ENCODE results near the gene OXNAD1.
"Not testable (repeated sequence)": the region's sequence is repeated elsewhere in the genome, so short reads cannot be mapped to it uniquely, and the experiment has no call there.

The OXNAD1 gene

DNA sequence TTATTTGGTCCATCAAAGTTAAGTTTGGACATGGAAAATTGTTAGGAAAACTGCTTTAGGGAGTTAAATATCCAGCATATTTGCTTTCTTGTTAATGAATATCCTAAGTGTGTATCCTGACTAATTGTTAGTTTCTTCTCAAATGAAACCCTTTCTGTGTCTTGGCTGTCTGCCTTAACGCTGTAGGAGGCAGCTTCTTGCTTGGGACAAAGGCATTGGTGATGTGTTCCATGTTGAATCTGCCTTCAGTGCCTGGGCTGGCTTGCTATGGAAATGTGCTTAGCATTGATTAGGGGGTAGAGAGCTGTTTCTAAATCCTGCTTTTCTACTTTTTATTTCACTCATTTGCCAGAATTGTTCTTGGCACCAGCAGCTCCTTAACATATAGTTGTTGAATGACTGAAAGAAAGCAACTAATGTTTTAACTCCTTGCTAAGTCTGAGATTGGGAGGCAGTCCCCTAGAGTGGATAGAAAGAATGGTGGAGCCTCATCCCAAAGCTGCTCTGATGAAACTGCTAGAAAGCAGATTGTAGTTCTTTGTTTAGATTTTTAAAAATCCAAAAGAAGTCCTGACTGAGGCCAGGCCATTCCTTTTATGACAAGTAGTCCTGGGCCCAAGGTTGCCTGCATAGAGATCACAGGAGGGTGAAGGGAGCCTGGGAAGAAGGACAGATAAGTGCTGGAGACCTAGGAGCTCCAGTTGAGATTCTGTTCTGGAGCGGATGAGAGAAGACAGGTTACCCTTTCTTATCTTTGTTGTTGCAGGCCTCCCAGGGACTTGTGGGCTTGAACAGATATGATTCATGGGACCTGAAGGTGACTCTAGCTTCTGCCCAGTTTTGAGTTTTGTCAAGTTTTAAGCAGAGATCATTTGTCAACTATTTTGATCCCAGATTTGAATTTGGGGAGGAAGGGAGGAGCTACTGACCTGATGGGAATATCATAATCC is 39.3 kb downstream of the OXNAD1 start:
- DNase-seq (ENCODE audit: low read depth, low spot score) = no peak

DNA sequence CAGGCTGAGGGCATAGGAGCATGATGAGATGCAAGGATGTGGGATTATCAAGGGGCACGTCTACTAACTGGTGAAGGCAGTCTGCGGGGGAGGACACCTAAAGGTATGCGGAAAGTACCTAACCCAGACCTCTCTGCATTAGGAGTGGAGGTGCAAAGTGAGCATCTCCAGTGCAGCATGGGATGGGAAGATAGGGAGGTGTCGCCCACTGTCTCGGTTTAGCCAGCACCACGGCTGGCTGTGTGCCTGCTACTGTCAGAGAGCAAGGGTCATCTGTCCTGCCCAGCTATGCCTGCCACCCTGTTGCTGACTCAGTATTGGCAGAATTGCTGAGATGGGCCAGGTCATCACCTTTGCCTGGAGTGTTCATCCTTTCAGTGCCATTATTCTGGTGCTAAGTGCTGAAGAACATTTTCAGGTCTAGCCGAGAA is 40.1 kb downstream of the OXNAD1 start:
- DNase-seq (ENCODE audit: low read depth, low spot score) = no peak

- DNase-seq (ENCODE audit: low read depth, low spot score) = no peak
Observed at GRCh38 chr3:16307832-16308531, 43.0 kb downstream of the OXNAD1 start.

GRCh38 chr3:16308727-16309126 is 43.7 kb downstream of the OXNAD1 start:
- DNase-seq (ENCODE audit: low read depth, low spot score) = no peak

- no peak for DNase-seq (ENCODE audit: low read depth, low spot score)
Observed at GRCh38 chr3:16309558-16309957, 44.5 kb downstream of the OXNAD1 start.

- not testable (repeated sequence) for DNase-seq (ENCODE audit: low read depth, low spot score)
Observed at GRCh38 chr3:16310486-16310885, 45.5 kb downstream of the OXNAD1 start.

DNA sequence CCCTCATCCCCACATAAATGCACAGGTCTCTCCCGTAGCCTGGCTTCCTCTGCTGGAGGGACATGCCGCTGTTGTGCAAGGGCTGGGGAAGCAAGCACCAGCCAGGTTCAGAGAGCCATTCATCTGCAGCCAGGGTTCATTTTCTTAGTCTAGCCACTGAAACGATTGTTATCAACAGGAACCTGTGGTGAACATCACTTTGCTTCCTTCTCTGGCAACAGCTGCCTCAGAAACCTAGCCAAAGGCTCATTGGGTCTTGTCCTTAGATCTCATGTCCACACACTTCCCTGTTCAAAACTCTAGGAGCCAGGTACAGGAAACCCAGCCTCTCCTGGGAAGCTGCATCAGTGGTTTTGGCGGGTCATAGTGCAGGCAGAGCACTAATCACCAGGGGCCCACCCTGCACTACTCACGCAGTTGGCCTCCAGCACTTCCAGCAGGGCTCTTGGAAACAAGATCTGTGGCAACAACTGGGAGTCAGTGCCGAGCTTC is 47.0 kb downstream of the OXNAD1 start:
- no peak for DNase-seq (ENCODE audit: low read depth, low spot score)

- no peak for DNase-seq (ENCODE audit: low read depth, low spot score)
Observed at GRCh38 chr3:16313886-16314645, 49.1 kb downstream of the OXNAD1 start.

DNA sequence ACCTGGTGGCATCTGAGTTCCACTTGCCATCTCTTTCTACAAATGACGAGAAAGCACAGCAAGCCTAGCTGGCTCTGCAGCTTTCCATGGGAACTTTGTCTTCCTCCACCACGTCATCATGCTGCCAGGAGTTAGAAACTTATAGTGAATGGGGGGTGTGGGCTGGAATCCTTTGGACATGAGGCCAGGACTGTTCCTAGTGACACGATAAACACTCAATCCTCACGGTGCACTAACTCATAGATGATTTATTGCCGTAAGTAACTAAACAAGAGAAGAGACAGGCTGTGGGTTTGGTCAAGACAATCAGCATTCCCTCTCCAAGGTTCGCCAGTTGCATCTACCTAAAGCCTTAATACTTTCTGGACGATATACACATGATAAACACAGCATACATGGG is 50.6 kb downstream of the OXNAD1 start:
- no peak for DNase-seq (ENCODE audit: low read depth, low spot score)

DNA sequence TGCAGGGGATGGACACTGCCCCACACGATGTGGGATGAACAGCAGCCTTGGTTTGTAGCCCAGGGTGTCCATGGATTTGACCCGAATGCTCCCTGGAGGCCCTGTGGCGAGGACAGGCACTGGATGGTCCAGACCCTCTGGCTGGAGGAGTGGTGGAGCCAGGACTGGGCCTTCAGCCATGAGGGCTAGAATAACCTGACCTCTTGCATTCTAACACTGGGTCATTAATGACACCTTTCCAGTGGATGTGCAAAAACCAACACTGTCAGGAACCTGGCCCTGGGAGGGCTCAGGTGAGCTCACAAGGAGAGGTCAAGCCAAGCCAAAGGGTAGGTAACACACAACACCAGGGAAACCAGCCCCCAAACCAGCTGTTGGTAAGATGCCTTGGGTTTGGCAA is 51.4 kb downstream of the OXNAD1 start:
- DNase-seq (ENCODE audit: low read depth, low spot score) = no peak

DNA sequence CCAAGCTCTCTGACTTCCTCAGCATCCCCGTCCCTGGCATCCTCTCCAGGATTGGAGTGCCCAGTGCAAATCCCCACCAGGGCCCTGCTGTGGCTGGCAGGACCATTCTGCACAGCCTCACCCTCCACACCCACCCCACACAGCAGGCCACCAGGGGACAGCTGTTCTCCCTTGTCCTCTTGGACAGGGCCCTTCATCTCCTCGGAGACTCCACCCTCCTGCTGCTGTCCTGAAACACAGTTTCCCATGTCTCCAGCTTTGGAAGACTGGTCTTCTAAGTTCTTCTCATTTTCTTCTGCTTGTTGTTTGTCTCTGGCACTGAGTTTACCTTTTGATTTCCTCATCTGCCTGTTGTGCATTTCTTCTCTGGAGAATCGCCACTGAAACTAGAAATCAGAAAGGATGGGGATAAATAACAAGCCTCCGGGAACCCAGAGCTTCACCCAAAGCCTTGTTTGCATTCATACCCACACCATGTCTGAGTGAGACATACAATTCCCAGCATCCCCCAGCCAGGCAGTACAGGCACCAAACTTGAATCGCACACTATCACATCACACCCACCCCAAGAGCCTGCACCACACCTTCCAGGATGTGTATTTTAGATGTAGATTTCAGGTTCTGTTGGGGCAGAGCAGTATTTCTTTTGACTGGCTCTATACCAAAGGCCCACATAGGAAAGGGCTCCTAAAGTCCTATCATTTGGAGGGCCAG is 52.0 kb downstream of the OXNAD1 start:
- no peak for DNase-seq (ENCODE audit: low read depth, low spot score)

GRCh38 chr3:16317561-16317945 is 52.5 kb downstream of the OXNAD1 start:
- no peak for DNase-seq (ENCODE audit: low read depth, low spot score)

GRCh38 chr3:16318176-16318575 is 53.2 kb downstream of the OXNAD1 start:
- DNase-seq (ENCODE audit: low read depth, low spot score) = no peak

DNA sequence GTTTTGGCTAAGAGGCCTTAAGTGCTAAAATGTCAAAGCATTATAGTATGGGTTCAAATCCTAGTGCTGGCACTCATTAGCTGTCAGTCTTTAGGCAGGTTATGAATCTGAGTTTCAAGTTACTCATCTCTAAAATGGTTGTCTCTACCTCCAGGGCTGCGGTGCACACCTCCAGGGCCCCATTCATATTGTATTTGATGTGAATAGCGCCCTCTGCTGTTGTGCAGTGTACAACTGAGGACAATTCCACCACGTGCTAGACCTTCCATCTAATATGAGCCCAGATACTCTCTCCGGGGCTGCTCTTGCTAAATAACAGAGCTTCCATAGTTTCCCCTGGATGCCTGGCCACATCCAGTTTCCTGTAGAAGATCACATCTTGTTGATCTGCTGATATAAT is 54.3 kb downstream of the OXNAD1 start:
- DNase-seq (ENCODE audit: low read depth, low spot score) = no peak

DNA sequence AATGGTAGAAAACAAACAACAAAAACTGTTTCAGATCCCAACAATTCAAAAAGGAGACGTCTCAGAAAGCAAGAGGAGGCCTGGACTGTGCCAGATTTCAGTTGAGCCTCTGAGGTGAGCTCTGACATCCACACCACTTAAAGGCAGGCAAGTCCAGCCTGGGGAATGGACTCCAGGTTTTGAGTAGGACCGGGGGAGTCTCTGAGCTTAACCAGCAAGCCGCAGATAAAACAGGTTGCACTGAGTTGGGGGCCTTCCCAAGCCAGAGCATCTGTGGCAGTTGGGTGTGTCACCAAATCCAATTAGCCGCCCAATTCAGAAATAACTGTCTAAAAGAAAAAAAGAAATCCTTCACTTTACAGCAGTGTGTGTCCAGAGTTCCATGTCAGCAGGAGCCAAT is 54.7 kb downstream of the OXNAD1 start:
- DNase-seq (ENCODE audit: low read depth, low spot score) = no peak

- DNase-seq (ENCODE audit: low read depth, low spot score) = no peak
Observed at GRCh38 chr3:16320711-16321110, 55.7 kb downstream of the OXNAD1 start.

DNA sequence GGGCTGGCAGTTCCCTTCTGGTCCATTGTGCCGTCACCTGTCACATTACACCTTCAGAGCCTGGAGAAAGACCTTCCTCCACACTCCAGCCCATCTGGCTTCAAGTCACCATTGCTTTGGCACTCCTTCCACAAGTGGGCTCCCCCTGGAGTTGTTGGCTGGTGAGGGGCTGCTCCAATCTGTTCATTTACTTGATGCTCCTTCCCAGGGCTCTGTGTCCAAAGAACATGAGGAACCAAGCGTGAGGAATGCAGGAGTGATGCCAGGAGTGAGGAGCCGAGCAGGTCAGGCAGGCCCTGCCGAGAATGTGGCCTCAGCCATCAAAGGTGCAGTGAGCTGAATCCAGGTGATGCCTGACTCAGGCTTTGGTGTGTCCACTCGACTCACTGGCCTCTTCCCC is 57.2 kb downstream of the OXNAD1 start:
- DNase-seq (ENCODE audit: low read depth, low spot score) = no peak

DNA sequence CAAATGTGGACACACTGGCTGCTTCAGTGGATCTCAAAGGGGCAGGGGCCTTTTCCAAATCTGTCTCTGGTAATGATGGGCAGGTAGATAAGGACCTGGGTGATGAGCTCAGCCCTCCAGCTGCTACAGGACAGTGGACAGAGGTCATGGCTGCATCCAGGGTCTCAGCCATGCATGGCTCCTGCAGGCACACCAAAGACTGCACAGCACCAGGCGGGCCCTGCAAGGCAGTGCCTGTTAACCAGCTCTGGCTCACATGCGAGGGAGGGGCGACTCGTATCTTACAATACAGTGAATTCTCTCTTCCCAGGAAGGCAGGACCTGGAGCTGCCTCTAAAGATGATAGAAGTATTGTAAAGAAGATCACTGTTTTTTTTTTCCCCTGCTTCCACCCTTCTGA is 58.7 kb downstream of the OXNAD1 start:
- no peak for DNase-seq (ENCODE audit: low read depth, low spot score)

DNA sequence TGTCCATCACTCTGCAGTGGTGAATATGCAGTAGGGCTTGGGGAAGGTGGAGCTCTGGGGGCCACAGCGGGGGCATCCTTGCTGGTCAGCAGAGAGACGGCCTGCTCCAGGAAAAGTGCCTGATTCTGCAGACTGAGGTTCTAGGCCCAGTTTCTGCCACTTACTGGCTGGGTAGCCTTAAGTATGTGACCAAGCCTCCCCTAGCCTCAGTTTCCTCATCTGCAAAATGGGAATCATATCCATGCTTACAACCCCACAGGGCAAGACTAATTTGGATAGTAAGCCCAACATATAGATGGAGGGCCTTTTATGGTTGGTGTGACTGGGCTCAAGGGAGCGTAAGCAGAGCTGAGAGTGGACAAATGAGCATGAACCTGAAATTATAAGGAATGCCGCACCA is 60.8 kb downstream of the OXNAD1 start:
- DNase-seq (ENCODE audit: low read depth, low spot score) = no peak

DNA sequence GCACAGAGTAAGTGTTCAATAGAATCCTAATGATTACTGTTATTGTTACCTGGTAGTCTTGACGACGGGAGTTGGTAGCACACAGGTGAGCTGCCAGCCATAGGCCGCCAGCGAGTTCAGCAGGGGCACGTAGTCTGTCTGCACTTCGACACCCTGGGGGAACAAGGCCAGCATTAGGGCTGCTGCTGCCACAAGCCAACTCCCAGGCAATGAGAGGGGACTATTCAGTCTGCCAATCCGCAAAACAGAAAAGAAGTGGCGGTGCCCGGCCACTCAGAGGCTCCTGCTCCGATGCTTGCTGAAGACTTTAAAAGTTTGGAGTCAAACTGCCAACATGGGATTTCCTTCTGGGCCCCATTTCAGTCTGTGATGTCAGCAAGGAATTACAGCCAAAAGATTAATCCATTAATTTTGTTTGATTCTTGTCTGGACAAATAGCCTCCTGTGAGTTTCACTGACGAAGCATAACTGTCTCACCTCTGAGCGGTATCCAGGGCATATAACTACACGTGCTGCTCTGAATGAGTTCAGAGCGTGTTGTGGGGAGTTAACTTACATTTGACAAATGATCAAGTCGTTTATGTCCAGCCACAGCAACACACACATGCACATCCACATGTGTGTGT is 61.8 kb downstream of the OXNAD1 start:
- DNase-seq (ENCODE audit: low read depth, low spot score) = no peak

DNA sequence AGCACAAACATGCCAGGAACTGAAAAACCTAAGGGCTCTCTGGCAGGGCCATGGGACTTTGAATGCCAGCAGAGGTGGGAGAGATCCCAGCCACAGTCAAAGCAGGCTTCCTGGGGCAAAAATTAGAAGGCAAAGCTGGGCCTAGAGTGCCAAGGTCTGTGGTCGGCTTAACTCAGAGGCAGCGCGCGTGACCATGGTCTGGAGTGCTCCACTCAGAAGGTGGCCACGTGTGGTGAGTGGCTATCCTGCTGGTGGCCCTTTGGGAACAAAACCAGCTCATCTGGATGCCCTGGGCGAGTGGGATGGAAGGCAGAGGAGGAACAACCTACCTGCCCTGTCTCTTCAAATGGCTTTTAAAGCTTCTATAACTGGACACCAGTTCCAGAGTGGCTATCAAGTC is 63.1 kb downstream of the OXNAD1 start:
- no peak for DNase-seq (ENCODE audit: low read depth, low spot score)

All from brain pericyte (primary cell).